ENCODE data around the gene OPTN.

- no peak for TF ChIP-seq CTCF (IDR thresholded peaks at IDR 0.05)
- TF ChIP-seq ZFX (IDR thresholded peaks at IDR 0.05; ENCODE audit: borderline replicate concordance), result no peak
These were observed 21.5 kb downstream of the OPTN start for GRCh38 chr10:13121500-13121854.

Data from 22Rv1 (cell line).